ENCODE data around the gene SMIM3. TPM values are rescaled to one million over a fixed set of nuclear protein-coding genes. Genes with fewer than 3 reads are reported as not detected.
A peak's percentile ranks its signal among the peaks of the same experiment; 100 is the strongest.
"Not testable (repeated sequence)": the region's sequence is repeated elsewhere in the genome, so short reads cannot be mapped to it uniquely, and the experiment has no call there.

The SMIM3 gene
- total RNA-seq, 1 donor from 2014 or later, result 3.4 TPM

GRCh38 chr5:150804388-150804787 lies 25.8 kb downstream of the SMIM3 start:
- Histone ChIP-seq H3K4me3 (ENCODE audit: low read depth, low read length) (no peak overlapping the region), H3K36me3 (ENCODE audit: control insufficient read depth, insufficient read depth, low read length) (no peaks in the 10 kb centered on the region), H3K27me3 (ENCODE audit: control insufficient read depth, insufficient read depth, low read length) (no peaks in the 10 kb centered on the region)
- DNase-seq (ENCODE audit: low read depth), result no peak
- FAIRE-seq, result no peak
- no peak for TF ChIP-seq CTCF (IDR thresholded peaks at IDR 0.05; ENCODE audit: insufficient read depth, low read length, severe bottlenecking)

- FAIRE-seq (no peak), DNase-seq (ENCODE audit: low read depth) (no peak)
- TF ChIP-seq CTCF (IDR thresholded peaks at IDR 0.05; ENCODE audit: insufficient read depth, low read length, severe bottlenecking), result no peak
- H3K27me3 ChIP-seq (ENCODE audit: control insufficient read depth, insufficient read depth, low read length), result no peaks in the 10 kb centered on the region
- H3K36me3 ChIP-seq (ENCODE audit: control insufficient read depth, insufficient read depth, low read length), result no peaks in the 10 kb centered on the region
- H3K4me3 ChIP-seq (ENCODE audit: low read depth, low read length), result no peak overlapping the region
These were observed 30.8 kb downstream of the SMIM3 start for GRCh38 chr5:150809363-150809762.

DNA sequence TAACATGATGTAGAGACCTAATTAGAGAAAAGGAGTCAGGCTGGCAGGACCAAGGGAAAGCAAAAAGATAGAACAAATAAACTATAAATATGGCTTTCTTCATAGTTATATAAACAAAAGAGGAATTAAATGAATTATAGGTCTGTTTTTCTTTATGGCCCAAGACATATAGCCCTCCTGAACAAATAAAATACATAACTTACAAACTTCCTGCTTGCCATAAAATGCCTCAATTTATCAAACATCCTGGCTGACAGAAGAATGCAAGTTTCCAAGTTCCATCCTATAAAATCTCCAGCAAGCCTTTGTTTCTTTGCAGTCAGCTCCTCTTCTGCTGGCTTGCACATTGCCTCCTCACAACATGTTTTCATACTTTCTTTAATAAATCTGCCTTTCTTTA lies 36.5 kb downstream of the SMIM3 start:
- no peak for FAIRE-seq
- Histone ChIP-seq H3K27me3 (ENCODE audit: control insufficient read depth, insufficient read depth, low read length) (peaks cover 1% of the 10 kb centered on the region), H3K36me3 (ENCODE audit: control insufficient read depth, insufficient read depth, low read length) (no peaks in the 10 kb centered on the region), H3K4me3 (ENCODE audit: low read depth, low read length) (no peak overlapping the region)
- TF ChIP-seq CTCF (IDR thresholded peaks at IDR 0.05; ENCODE audit: insufficient read depth, low read length, severe bottlenecking), result no peak
- no peak for DNase-seq (ENCODE audit: low read depth)

GRCh38 chr5:150816946-150817345 lies 38.4 kb downstream of the SMIM3 start:
- H3K4me3 ChIP-seq (ENCODE audit: low read depth, low read length), result no peak overlapping the region
- H3K36me3 ChIP-seq (ENCODE audit: control insufficient read depth, insufficient read depth, low read length), result no peaks in the 10 kb centered on the region
- DNase-seq (ENCODE audit: low read depth) (no peak), FAIRE-seq (peak; percentile 58)
- peaks cover 1% of the 10 kb centered on the region for H3K27me3 ChIP-seq (ENCODE audit: control insufficient read depth, insufficient read depth, low read length)
- TF ChIP-seq CTCF (IDR thresholded peaks at IDR 0.05; ENCODE audit: insufficient read depth, low read length, severe bottlenecking), result no peak

DNA sequence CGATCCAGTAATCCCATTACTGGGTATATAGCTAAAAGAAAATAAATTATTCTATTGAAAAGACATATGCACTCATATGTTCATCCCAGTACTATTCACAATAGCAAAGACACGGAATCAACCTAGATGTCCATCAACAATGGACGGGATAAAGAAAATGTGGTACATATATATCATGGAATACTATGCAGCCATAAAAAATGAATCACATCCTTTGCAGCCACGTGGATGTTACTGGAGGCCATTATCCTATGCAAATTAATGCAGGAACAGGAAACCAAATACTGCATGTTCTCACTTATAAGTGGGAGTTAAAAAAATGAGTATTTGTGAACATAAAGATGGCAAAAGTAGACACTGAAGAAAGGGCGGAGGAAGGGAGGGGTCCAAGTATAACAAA lies 51.2 kb downstream of the SMIM3 start:
- Histone ChIP-seq H3K27me3 (ENCODE audit: control insufficient read depth, insufficient read depth, low read length) (no peaks in the 10 kb centered on the region), H3K36me3 (ENCODE audit: control insufficient read depth, insufficient read depth, low read length) (no peaks in the 10 kb centered on the region), H3K4me3 (ENCODE audit: low read depth, low read length) (no peak overlapping the region)
- DNase-seq (ENCODE audit: low read depth), result no peak
- TF ChIP-seq CTCF (IDR thresholded peaks at IDR 0.05; ENCODE audit: insufficient read depth, low read length, severe bottlenecking), result no peak
- FAIRE-seq, result no peak

DNA sequence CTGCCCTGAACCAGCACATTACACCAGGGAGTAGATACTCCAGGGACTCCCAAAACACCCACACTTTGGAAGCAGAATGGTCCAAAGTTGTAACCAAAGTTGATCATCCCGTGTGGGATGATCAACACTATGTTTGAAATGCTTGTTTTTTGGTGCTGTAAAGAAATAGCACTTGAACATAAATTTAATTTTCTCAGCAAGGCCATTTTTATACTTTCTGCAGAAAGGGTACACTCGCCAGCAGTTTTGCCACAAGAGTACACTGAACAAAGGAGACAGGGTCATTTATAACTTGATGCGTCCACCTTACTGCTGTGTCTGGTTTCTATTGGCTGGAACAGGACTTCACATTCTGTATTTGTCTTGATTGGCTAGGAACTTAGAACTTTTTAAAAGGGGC lies 53.3 kb downstream of the SMIM3 start:
- not testable (repeated sequence) for H3K4me3 ChIP-seq (ENCODE audit: low read depth, low read length); H3K27me3 ChIP-seq (ENCODE audit: control insufficient read depth, insufficient read depth, low read length); DNase-seq (ENCODE audit: low read depth); H3K36me3 ChIP-seq (ENCODE audit: control insufficient read depth, insufficient read depth, low read length); FAIRE-seq

All from bronchial epithelial cell (primary cell).